KMS-11 (cell line): ENCODE measurements around the gene SLC12A8.

ENCODE experiments used
- H2AFZ ChIP-seq: fragments of 200-600 bp; sonication (generic); 2 replicates; pipeline ENCODE4 v1.6.1; 2016; ENCODE audit warnings: antibody characterized with exemption, mixed run types, low read depth
- H3K27ac ChIP-seq: fragments of 200-600 bp; sonication (generic); 2 replicates; pipeline ENCODE4 v1.6.1; 2016; ENCODE audit warnings: mild to moderate bottlenecking, mixed run types
- H3K27me3 ChIP-seq: fragments of 200-600 bp; sonication (generic); 2 replicates; pipeline ENCODE4 v1.6.1; 2017; ENCODE audit warnings: mild to moderate bottlenecking, low read depth, mixed run types, moderate library complexity; ENCODE audit not compliant: insufficient read depth
- H3K36me3 ChIP-seq: fragments of 200-600 bp; sonication (generic); 2 replicates; pipeline ENCODE4 v1.6.1; 2017; ENCODE audit warnings: mild to moderate bottlenecking, mixed run types; ENCODE audit not compliant: insufficient read depth
- H3K4me1 ChIP-seq: fragments of 200-600 bp; sonication (generic); 2 replicates; pipeline ENCODE4 v1.6.1; 2016; ENCODE audit warnings: mild to moderate bottlenecking, low read depth, mixed run types; ENCODE audit not compliant: poor library complexity, severe bottlenecking
- H3K4me2 ChIP-seq: fragments of 200-600 bp; sonication (generic); 2 replicates; pipeline ENCODE4 v1.7.0; 2016; ENCODE audit warnings: mild to moderate bottlenecking, mixed run types
- H3K4me3 ChIP-seq: fragments of 200-600 bp; sonication (generic); IDR thresholded peaks from 2 replicates; pipeline ENCODE4 v1.6.1; 2017; ENCODE audit warnings: low read depth, low read length, mixed read lengths; ENCODE audit not compliant: insufficient read depth
- H3K79me2 ChIP-seq: fragments of 200-600 bp; sonication (generic); 2 replicates; pipeline ENCODE4 v1.6.1; 2016; ENCODE audit warnings: low read depth, mixed run types; ENCODE audit not compliant: insufficient read depth
- H3K9ac ChIP-seq: fragments of 200-600 bp; sonication (generic); 2 replicates; pipeline ENCODE4 v1.6.1; 2016; ENCODE audit warnings: mild to moderate bottlenecking, mixed run types
- H4K20me1 ChIP-seq: fragments of 200-600 bp; sonication (generic); 2 replicates; pipeline ENCODE4 v1.6.1; 2016; ENCODE audit warnings: mild to moderate bottlenecking, mixed run types; ENCODE audit not compliant: insufficient read depth
- TF ChIP-seq, protein P1 (sequence below): fragments of 200-600 bp; sonication (generic); conservative IDR thresholded peaks from 2 replicates; pipeline ENCODE4 v1.6.1; 2017; ENCODE audit warnings: low read depth, mild to moderate bottlenecking, antibody characterized with exemption, low read length, moderate library complexity, mixed read lengths

The SLC12A8 gene

DNA sequence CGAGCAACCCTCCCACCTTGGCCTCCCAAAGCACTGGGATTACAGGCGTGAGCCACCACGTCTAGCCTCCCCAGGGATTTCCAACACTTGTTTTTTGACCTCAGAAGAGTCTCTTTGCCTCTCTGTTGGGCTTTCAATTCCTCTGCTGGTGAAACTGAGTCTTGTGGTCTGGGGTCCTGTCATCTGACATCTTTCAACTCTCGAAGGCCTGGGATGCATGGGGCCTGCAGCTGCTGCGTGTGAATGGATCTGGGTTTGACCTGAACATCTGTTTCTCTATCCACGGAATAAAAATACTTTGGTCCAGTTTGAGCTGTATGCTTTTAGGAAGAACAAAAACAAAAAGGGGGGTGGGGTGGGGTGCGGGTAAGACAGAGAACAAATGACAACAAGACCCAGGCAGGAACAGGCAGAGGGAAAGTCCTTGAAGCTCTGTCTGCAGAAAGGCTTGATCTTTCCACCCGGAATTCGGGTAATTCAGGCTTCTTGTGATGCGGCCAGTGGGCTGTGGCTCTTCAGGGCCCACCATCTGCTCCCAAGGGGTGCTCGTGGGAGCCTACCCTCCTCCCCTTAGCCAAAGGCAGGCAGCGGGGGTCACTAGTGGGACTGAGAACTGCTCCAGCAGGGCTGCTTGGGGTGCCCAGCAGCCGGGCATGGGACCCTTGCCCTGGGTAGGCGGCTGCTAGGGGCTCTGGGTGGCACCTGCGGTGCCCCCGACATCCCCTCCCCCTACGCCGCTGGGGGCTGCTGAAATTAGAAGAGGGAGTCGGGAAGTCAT lies 71.5 kb downstream of the SLC12A8 start:
- Histone ChIP-seq H3K79me2 (no peaks in the 10 kb centered on the region), H3K27me3 (no peaks in the 10 kb centered on the region; the same call in 1 of the 2 replicates), H3K36me3 (no peaks in the 10 kb centered on the region), H3K4me1 (peaks cover 27% of the 10 kb centered on the region), H2AFZ (peak overlapping the region; percentile 85), H4K20me1 (no peaks in the 10 kb centered on the region), H3K9ac (no peak overlapping the region), H3K27ac (no peak overlapping the region), H3K4me2 (peak overlapping the region; percentile 84), H3K4me3 (peak overlapping the region; percentile 89)
- TF ChIP-seq, protein P1, sequence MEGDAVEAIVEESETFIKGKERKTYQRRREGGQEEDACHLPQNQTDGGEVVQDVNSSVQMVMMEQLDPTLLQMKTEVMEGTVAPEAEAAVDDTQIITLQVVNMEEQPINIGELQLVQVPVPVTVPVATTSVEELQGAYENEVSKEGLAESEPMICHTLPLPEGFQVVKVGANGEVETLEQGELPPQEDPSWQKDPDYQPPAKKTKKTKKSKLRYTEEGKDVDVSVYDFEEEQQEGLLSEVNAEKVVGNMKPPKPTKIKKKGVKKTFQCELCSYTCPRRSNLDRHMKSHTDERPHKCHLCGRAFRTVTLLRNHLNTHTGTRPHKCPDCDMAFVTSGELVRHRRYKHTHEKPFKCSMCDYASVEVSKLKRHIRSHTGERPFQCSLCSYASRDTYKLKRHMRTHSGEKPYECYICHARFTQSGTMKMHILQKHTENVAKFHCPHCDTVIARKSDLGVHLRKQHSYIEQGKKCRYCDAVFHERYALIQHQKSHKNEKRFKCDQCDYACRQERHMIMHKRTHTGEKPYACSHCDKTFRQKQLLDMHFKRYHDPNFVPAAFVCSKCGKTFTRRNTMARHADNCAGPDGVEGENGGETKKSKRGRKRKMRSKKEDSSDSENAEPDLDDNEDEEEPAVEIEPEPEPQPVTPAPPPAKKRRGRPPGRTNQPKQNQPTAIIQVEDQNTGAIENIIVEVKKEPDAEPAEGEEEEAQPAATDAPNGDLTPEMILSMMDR = no peak; the same call in 1 of the 2 replicates

DNA sequence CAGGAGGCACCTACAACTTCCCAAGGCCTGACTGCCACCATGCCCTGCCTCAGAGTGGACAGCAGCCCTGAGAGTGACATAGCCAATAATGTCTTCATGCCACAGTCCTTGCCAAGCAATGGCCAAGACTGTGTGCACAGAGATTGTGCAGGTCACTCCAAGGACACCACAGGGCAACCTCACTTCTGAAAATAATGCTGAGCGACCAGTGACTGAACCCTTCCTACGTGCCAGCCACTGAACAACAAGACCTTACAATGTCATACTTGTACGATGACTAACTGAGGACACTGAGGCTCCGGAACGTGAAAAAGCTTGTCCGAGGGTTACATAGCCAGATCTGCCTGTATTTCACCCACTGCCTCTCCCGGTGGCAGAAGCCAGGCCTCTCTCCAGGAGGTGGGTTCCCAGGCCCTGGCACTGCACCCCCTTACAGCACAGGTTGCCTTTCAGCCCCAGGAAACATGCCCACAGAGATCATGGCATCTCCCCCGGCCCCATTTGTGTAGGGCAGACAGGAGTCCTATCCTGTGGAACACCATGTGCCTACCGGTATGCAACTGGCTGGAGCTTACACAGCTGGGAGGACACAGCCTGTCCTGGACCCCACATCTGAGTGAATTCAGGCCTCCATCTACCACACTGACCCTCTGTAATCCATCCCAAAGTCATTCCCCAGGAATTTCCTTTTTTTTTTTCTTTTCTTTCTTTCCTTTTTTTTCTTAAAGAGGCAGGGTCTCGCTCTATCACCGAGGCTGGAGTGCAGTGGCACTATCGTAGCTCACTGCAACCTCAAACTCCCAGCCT lies 72.3 kb downstream of the SLC12A8 start:
- TF ChIP-seq, protein P1 = no peak
- Histone ChIP-seq H2AFZ (no peak overlapping the region), H3K9ac (no peak overlapping the region), H3K4me2 (peak overlapping the region; percentile 84; the same call in 1 of the 2 replicates), H3K79me2 (no peaks in the 10 kb centered on the region), H3K27me3 (no peaks in the 10 kb centered on the region; the same call in 1 of the 2 replicates), H3K27ac (no peak overlapping the region), H3K4me1 (peaks cover 27% of the 10 kb centered on the region), H3K4me3 (no peak overlapping the region), H3K36me3 (no peaks in the 10 kb centered on the region), H4K20me1 (no peaks in the 10 kb centered on the region)

DNA sequence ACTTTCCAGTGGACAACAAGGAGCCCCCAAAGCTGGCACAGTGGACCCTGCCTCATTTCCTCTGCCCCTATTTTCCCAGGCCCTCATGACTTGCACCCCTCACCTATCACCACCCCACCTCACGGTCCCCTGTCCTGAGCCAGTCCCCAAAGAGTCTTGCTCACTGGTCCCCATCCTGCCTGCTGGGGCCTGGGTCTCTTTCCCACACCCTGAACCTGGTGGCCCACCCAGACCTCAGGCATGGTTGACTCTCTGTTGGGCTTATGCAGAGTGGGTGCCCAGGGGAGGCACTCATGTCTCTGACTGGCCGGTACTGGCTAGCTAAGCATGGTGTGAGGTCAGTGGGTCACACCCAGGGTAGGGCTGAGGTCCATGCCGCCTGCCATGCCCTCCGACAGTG lies 73.2 kb downstream of the SLC12A8 start:
- TF ChIP-seq, protein P1 = no peak

DNA sequence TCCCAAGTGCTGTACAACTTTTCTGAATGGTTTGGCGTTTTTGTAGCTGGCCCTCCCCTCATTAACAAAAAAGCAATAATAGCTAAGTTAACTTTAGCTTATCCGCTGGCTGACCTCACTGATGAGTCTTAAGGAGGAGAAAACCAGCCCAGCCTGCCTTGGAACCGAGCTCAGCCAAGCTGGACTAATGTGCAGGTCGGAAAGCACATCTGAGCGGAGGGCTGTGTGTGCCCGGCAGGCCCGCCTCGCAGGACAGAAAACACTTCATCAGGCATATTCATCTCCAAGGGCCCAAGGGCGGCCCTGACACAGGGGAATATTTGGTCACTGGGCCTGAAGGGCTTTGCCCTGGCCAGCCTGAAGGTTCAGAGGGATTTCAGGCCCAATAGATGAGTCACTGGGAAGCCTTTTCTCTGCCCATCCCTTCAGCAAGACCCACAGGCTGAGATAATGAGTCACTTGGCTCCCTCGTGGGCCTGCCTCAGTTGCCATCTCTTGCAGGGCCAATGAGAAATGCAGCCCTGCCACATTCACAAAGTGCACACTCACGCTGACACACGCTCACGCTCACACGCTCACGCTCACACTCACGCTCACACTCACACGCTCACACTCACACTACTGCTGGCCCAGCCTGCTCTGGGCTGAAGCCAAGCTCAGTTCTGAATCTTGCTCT lies 75.1 kb downstream of the SLC12A8 start:
- Histone ChIP-seq H3K79me2 (no peaks in the 10 kb centered on the region), H3K4me3 (no peak overlapping the region), H3K36me3 (no peaks in the 10 kb centered on the region), H3K4me2 (no peak overlapping the region), H3K27ac (no peak overlapping the region), H3K4me1 (peaks cover 24% of the 10 kb centered on the region), H4K20me1 (no peaks in the 10 kb centered on the region), H2AFZ (no peak overlapping the region), H3K27me3 (no peaks in the 10 kb centered on the region), H3K9ac (no peak overlapping the region)
- TF ChIP-seq, protein P1 = no peak

More for the DNA sequence above, 73.2 kb downstream of the SLC12A8 start:
- Histone ChIP-seq H3K27ac (no peak overlapping the region), H3K4me2 (no peak overlapping the region), H3K79me2 (no peaks in the 10 kb centered on the region), H3K27me3 (no peaks in the 10 kb centered on the region; the same call in 1 of the 2 replicates), H3K9ac (no peak overlapping the region), H3K4me1 (peaks cover 27% of the 10 kb centered on the region), H3K4me3 (no peak overlapping the region), H3K36me3 (no peaks in the 10 kb centered on the region), H4K20me1 (no peaks in the 10 kb centered on the region), H2AFZ (no peak overlapping the region)
